ENCODE results near the gene ROMO1. TPM values are rescaled to one million over a fixed set of nuclear protein-coding genes. Genes with fewer than 3 reads are reported as not detected.

Gene ROMO1
- polyA plus RNA-seq, 1 donor from 2014 or later = 514 TPM

DNA sequence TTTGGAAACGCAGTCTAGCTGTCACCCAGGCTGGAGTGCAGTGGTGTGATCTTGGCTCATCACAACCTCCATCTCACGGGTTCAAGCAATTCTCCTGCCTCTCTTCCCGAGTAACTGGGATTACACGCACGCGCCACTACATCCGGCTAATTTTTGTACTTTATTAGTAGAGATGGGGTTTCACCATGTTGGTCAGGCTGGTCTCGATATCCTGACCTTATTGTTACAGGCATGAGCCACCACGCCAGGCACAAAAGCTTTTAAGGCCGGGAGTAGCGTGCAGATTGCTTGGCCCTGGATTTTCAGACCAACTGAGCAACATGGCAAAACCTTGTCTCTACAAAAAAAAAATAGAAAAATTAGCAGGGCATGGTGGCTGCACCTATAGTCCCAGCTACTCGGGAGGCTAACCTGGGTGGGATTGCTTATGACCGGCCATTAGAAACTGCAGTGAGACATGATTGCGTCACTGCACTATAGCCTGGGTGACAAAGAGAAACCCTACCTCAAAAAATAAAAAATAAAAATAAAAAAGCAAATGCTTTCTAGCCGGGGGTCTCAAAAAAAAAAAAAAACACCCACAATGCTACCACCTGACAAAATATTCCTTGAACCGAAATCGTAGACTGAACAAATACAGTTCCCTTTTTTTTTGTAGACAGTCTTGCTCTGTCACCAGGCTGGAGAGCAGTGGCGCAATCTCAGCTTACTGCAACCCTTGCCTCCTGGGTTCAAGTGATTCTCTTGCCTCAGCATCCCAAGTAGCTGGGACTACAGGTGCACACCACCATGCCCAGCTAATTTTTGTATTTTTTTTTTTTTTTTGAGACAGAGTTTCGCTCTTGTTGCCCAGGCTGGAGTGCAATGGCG is 27.9 kb downstream of the ROMO1 start:
- H3F3A ChIP-seq (ENCODE audit: insufficient read depth, low read length, poor library complexity, severe bottlenecking) = no peaks in the 10 kb centered on the region
- H3K9me2 ChIP-seq (ENCODE audit: insufficient read depth, low read length) = no peaks in the 10 kb centered on the region
- peaks cover 53% of the 10 kb centered on the region for H3K79me2 ChIP-seq (replicated peaks; ENCODE audit: insufficient read depth, low read length)
- no peaks in the 10 kb centered on the region for H3K27me3 ChIP-seq (ENCODE audit: insufficient read depth, low read depth, low read length)
- H3K27ac ChIP-seq (ENCODE audit: low read length) = no peak overlapping the region
- no peaks in the 10 kb centered on the region for H3K36me3 ChIP-seq (ENCODE audit: insufficient read depth, low read length)
- H3K9me3 ChIP-seq (ENCODE audit: low read length) = no peaks in the 10 kb centered on the region
- H3K9ac ChIP-seq (ENCODE audit: low read length) = no peak overlapping the region
- no peak overlapping the region for H3K4me3 ChIP-seq (ENCODE audit: low read length)
- peaks cover 35% of the 10 kb centered on the region for H4K20me1 ChIP-seq (ENCODE audit: insufficient read depth)
- no peak overlapping the region for H3K4me2 ChIP-seq (ENCODE audit: low read length)
- TF ChIP-seq TAF1 (IDR thresholded peaks at IDR 0.05; ENCODE audit: low read depth) (no peak), REST (IDR thresholded peaks at IDR 0.05; ENCODE audit: borderline replicate concordance) (no peak), RAD21 (conservative IDR thresholded peaks at IDR 0.05) (no peak), EP300 (conservative IDR thresholded peaks at IDR 0.05; ENCODE audit: poor library complexity, severe bottlenecking) (no peak), POLR2AphosphoS5 (IDR thresholded peaks at IDR 0.05) (no peak), SMC3 (conservative IDR thresholded peaks at IDR 0.05; ENCODE audit: poor library complexity) (no peak), CTCF (IDR thresholded peaks at IDR 0.05; ENCODE audit: poor library complexity, severe bottlenecking) (no peak), EZH2 (IDR thresholded peaks at IDR 0.05; ENCODE audit: borderline replicate concordance, insufficient read depth, low read length, poor library complexity, severe bottlenecking) (no peak), MXI1 (conservative IDR thresholded peaks at IDR 0.05; ENCODE audit: poor library complexity, severe bottlenecking) (no peak)
- H2AFZ ChIP-seq (ENCODE audit: low read depth, low read length) = no peak overlapping the region

GRCh38 chr20:35729283-35729807 is 30.1 kb downstream of the ROMO1 start:
- Histone ChIP-seq H3K9ac (ENCODE audit: low read length) (no peak overlapping the region), H3K4me3 (ENCODE audit: low read length) (no peak overlapping the region), H4K20me1 (ENCODE audit: insufficient read depth) (peaks cover 49% of the 10 kb centered on the region), H3K27me3 (ENCODE audit: insufficient read depth, low read depth, low read length) (no peaks in the 10 kb centered on the region), H3K9me3 (ENCODE audit: low read length) (no peaks in the 10 kb centered on the region), H2AFZ (ENCODE audit: low read depth, low read length) (no peak overlapping the region), H3K4me2 (ENCODE audit: low read length) (no peak overlapping the region), H3K79me2 (replicated peaks; ENCODE audit: insufficient read depth, low read length) (peaks cover 71% of the 10 kb centered on the region), H3K27ac (ENCODE audit: low read length) (no peak overlapping the region), H3K9me2 (ENCODE audit: insufficient read depth, low read length) (no peaks in the 10 kb centered on the region), H3F3A (ENCODE audit: insufficient read depth, low read length, poor library complexity, severe bottlenecking) (no peaks in the 10 kb centered on the region), H3K36me3 (ENCODE audit: insufficient read depth, low read length) (peaks cover under 1% of the 10 kb centered on the region)
- TF ChIP-seq EP300 (conservative IDR thresholded peaks at IDR 0.05; ENCODE audit: poor library complexity, severe bottlenecking) (no peak), CTCF (IDR thresholded peaks at IDR 0.05; ENCODE audit: poor library complexity, severe bottlenecking) (no peak), EZH2 (IDR thresholded peaks at IDR 0.05; ENCODE audit: borderline replicate concordance, insufficient read depth, low read length, poor library complexity, severe bottlenecking) (no peak), POLR2AphosphoS5 (IDR thresholded peaks at IDR 0.05) (no peak), MXI1 (conservative IDR thresholded peaks at IDR 0.05; ENCODE audit: poor library complexity, severe bottlenecking) (no peak), TAF1 (IDR thresholded peaks at IDR 0.05; ENCODE audit: low read depth) (no peak), RAD21 (conservative IDR thresholded peaks at IDR 0.05) (no peak), REST (IDR thresholded peaks at IDR 0.05; ENCODE audit: borderline replicate concordance) (no peak), SMC3 (conservative IDR thresholded peaks at IDR 0.05; ENCODE audit: poor library complexity) (no peak)

All from neural cell (in vitro differentiated cells).